GM12878 (cell line): ENCODE results near the gene CALML5. TPM values are rescaled to one million over a fixed set of nuclear protein-coding genes. Genes with fewer than 3 reads are reported as not detected.

Experiments used
- ATAC-seq: fragments of 200-7000 bp; cut with Tn5 transposase; 3 replicates; pipeline ENCODE4 v1.9.1; 2020; ENCODE audit warnings: mild to moderate bottlenecking, moderate library complexity
- BruUV-seq: library from RNA; stranded (reverse); fragments of 400-500 nt; replicated peaks from 2 replicates; lab custom pipeline; 2021; lab: Mats Ljungman, UMichigan
- CTCF ChIA-PET: fragments of 300-600 bp; sonication (Branson Sonifier 250); formaldehyde crosslinking; extraction: SDS; loops from one replicate; lab custom pipeline; 2021; ENCODE audit warnings: inconsistent platforms; lab: Yijun Ruan, JAX
- POLR2A ChIA-PET: fragments of 350-600 bp; formaldehyde crosslinking; extraction: SDS; loops from one replicate; lab custom pipeline; 2021; ENCODE audit warnings: inconsistent platforms; lab: Charles Lee
- RAD21 ChIA-PET: fragments of 300-600 bp; sonication (Branson Sonifier 250); formaldehyde crosslinking; loops from one replicate; lab custom pipeline; 2023; ENCODE audit warnings: antibody characterized with exemption; ENCODE audit not compliant: unreplicated experiment; lab: Charles Lee
- SMC1A ChIA-PET: fragments of 300-600 bp; sonication (Branson Sonifier 250); formaldehyde crosslinking; loops from one replicate; lab custom pipeline; 2023; ENCODE audit not compliant: unreplicated experiment, uncharacterized antibody; lab: Charles Lee
- DNase-seq: peaks from one replicate; pipeline ENCODE4 v3.0.0-alpha.2; 2011; ENCODE audit warnings: low read depth, low spot score
- FAIRE-seq: peaks from 3 replicates; lab custom pipeline; 2011; peaks lifted over from hg19 to GRCh38; lab: Jason Lieb, UNC
- H2AFZ ChIP-seq: 2 replicates; pipeline ENCODE4 v1.6.0; 2011; ENCODE audit warnings: low read depth, low read length, control low read depth; ENCODE audit not compliant: control insufficient read depth
- H3K27ac ChIP-seq: 2 replicates; pipeline ENCODE4 v1.5.1; 2011; ENCODE audit warnings: control low read depth; ENCODE audit not compliant: control insufficient read depth, insufficient read depth
- H3K27me3 ChIP-seq, 2 experiments: replicated peaks in 1 of 2; 2 replicates each; pipeline versions ENCODE4 v1.6.0 to v1.6.1; 2011; ENCODE audit warnings: low read length in 1 of 2; ENCODE audit not compliant: control insufficient read depth in 2 of 2, insufficient read depth in 2 of 2
- H3K36me3 ChIP-seq, 2 experiments: 2 replicates each; pipeline ENCODE4 v1.5.1; 2011; ENCODE audit warnings: low read length in 1 of 2; ENCODE audit not compliant: control insufficient read depth in 2 of 2, insufficient read depth in 2 of 2
- H3K4me1 ChIP-seq: 2 replicates; pipeline ENCODE4 v1.6.1; 2011; ENCODE audit warnings: mild to moderate bottlenecking, low read length, moderate library complexity, mixed read lengths; ENCODE audit not compliant: control insufficient read depth, insufficient read depth
- H3K4me2 ChIP-seq: 2 replicates; pipeline ENCODE4 v1.6.0; 2011; ENCODE audit warnings: control low read depth; ENCODE audit not compliant: control insufficient read depth, insufficient read depth
- H3K4me3 ChIP-seq: fragments of 200-600 bp; sonication (generic); 2 replicates; pipeline ENCODE4 v1.5.1; 2016
- H3K79me2 ChIP-seq: 2 replicates; pipeline ENCODE4 v1.6.0; 2011; ENCODE audit warnings: low read length; ENCODE audit not compliant: control insufficient read depth, insufficient read depth
- H3K9ac ChIP-seq: 2 replicates; pipeline ENCODE4 v1.8.0; 2011; ENCODE audit warnings: low read length, control low read depth, mixed read lengths; ENCODE audit not compliant: control insufficient read depth, insufficient read depth
- H3K9me3 ChIP-seq: replicated peaks from 3 replicates; pipeline ENCODE4 v1.5.1; 2011; ENCODE audit warnings: mild to moderate bottlenecking, low read length; ENCODE audit not compliant: control insufficient read depth, insufficient read depth
- H4K20me1 ChIP-seq: 2 replicates; pipeline ENCODE4 v1.6.0; 2011; ENCODE audit not compliant: control insufficient read depth, insufficient read depth
- CBX5 ChIP-seq: sonication (generic); IDR thresholded peaks from 2 replicates; pipeline ENCODE4 v1.6.1; 2016; ENCODE audit warnings: low read depth, moderate library complexity, mild to moderate bottlenecking, inconsistent platforms
- CREB1 ChIP-seq: IDR thresholded peaks from 2 replicates; pipeline ENCODE4 v1.6.1; 2012; ENCODE audit warnings: low read depth, mild to moderate bottlenecking, inconsistent platforms
- DPF2 ChIP-seq: fragments of 450-650 bp; IDR thresholded peaks from 2 replicates; pipeline ENCODE4 v1.6.1; 2017; ENCODE audit warnings: mild to moderate bottlenecking
- E2F4 ChIP-seq: IDR thresholded peaks from 2 replicates; pipeline ENCODE4 v1.6.1; 2012; ENCODE audit warnings: low read depth, low read length, improper control_type of control experiment
- IKZF1 ChIP-seq: fragments of 450-650 bp; conservative IDR thresholded peaks from 2 replicates; pipeline ENCODE4 v1.6.1; 2017; ENCODE audit warnings: antibody characterized with exemption, mild to moderate bottlenecking
- SMARCA5 ChIP-seq: fragments of 450-650 bp; IDR thresholded peaks from 2 replicates; pipeline ENCODE4 v1.6.1; 2017; ENCODE audit warnings: mild to moderate bottlenecking
- SP1 ChIP-seq: IDR thresholded peaks from one replicate; pipeline ENCODE4 v1.6.1; 2011; ENCODE audit warnings: low read depth, low read length
- TCF12 ChIP-seq: IDR thresholded peaks from 2 replicates; pipeline ENCODE4 v1.6.1; 2011; ENCODE audit warnings: low read depth, mild to moderate bottlenecking, low read length
- YBX1 ChIP-seq: fragments of 450-650 bp; IDR thresholded peaks from 2 replicates; pipeline ENCODE4 v1.6.1; 2016; ENCODE audit warnings: antibody characterized with exemption
- WGBS: methylation state at CpG from one replicate; pipeline ENCODE4 v1.1.6; 2016; ENCODE audit warnings: low lambda C conversion rate; ENCODE audit not compliant: insufficient replicate concordance, insufficient coverage; ENCODE audit errors: missing lambda C conversion rate; 5-methylcytosine and 5-hydroxymethylcytosine counted together
- in situ Hi-C: fragments of 300-500 bp; cut with MboI; formaldehyde crosslinking; loops from 9 replicates; pipeline ENCODE4 v1.14.3; 2018; ENCODE audit warnings: mixed read lengths
- intact Hi-C: fragments of 100-400 bp; cut with micrococcal nuclease; formaldehyde crosslinking; loops from one replicate; pipeline ENCODE4 v1.14.2; 2022; ENCODE audit not compliant: unreplicated experiment
- polyA plus RNA-seq, 11 experiments: library from polyadenylated mRNA; depleted of rRNA in 4 of 11; unstranded in 6 of 11; stranded (reverse) in 5 of 11; fragments of >200 nt; fragmentation: Nextera tagmentation in 4 of 11; fragmentation: Illumina TruSeq in 1 of 11; extraction: Ambion mirVana in 4 of 11; extraction: Trizol in 1 of 11; gene quantifications; 1 replicate in 1 of 11; 2 replicates in 10 of 11; pipeline versions ENCODE4 v1.2.1 to v1.2.3, GENCODE V29; 2011 to 2016; ENCODE audit warnings: inconsistent platforms in 2 of 11, missing spikeins in 2 of 11, low read depth in 1 of 11
- total RNA-seq, 4 experiments: library from RNA; depleted of rRNA in 3 of 4; stranded (reverse); fragments of >200 nt in 3 of 4; fragmentation: Illumina TruSeq in 1 of 4; extraction: Trizol in 1 of 4; gene quantifications; 2 replicates each; pipeline versions ENCODE4 v1.2.1 to v1.2.3, GENCODE V29; 2013 to 2021

CALML5 gene
- total and polyA plus RNA-seq, 10 of the 15 experiments (the other 5 are each of a cell fraction or from before 2014, with no cell fraction given), result not detected

GRCh38 chr10:5479481-5480161, 19.7 kb downstream of the CALML5 start:
- RAD21 ChIA-PET, result no interaction called here
- FAIRE-seq (no peak), ATAC-seq (no peak; the same call in none of the 3 replicates), DNase-seq (no peak)
- H4K20me1 ChIP-seq, result no peaks in the 10 kb centered on the region
- CTCF ChIA-PET, result interaction anchor here (1.1 to 1.2 kb wide), 2 partner anchors 9 to 33 kb away, joined by 3 to 4 read pairs; no protein-coding TSS in a partner anchor
- intact Hi-C loops, result no loop called here
- TF ChIP-seq IKZF1 (no peak), DPF2 (no peak), TCF12 (no peak), CREB1 (no peak), CBX5 (no peak), SMARCA5 (no peak), E2F4 (no peak), YBX1 (no peak), SP1 (no peak)
- no peak overlapping the region for H3K4me2 ChIP-seq
- no peak overlapping the region for H2AFZ ChIP-seq
- H3K4me3 ChIP-seq, result no peak overlapping the region
- WGBS, result 13% methylated on average over 14 of the region's 14 CpGs
- no peak overlapping the region for H3K27ac ChIP-seq
- SMC1A ChIA-PET, result interaction anchor here (1.3 kb wide), 1 partner anchor 40 kb away, joined by 4 read pairs; no protein-coding TSS in a partner anchor
- no peaks in the 10 kb centered on the region; the same call in 2 of the 3 replicates for H3K9me3 ChIP-seq
- no peaks in the 10 kb centered on the region; the same call in 1 of the 2 replicates for H3K4me1 ChIP-seq
- POLR2A ChIA-PET, result no interaction called here
- H3K27me3 ChIP-seq, result peaks cover 4 to 9% of the 10 kb centered on the region in 2 experiments; a peak in 3 of 4 replicates
- no peaks in the 10 kb centered on the region for H3K36me3 ChIP-seq
- BruUV-seq, result no TSS peak
- in situ Hi-C loops, result no loop called here
- no peaks in the 10 kb centered on the region for H3K79me2 ChIP-seq
- H3K9ac ChIP-seq, result no peak overlapping the region
